ENCODE measurements around the gene MXI1. TPM values are rescaled to one million over a fixed set of nuclear protein-coding genes. Genes with fewer than 3 reads are reported as not detected.
A peak's percentile ranks its signal among the peaks of the same experiment; 100 is the strongest.

The MXI1 gene
- total RNA-seq, 1 donor, result 75.7 TPM

DNA sequence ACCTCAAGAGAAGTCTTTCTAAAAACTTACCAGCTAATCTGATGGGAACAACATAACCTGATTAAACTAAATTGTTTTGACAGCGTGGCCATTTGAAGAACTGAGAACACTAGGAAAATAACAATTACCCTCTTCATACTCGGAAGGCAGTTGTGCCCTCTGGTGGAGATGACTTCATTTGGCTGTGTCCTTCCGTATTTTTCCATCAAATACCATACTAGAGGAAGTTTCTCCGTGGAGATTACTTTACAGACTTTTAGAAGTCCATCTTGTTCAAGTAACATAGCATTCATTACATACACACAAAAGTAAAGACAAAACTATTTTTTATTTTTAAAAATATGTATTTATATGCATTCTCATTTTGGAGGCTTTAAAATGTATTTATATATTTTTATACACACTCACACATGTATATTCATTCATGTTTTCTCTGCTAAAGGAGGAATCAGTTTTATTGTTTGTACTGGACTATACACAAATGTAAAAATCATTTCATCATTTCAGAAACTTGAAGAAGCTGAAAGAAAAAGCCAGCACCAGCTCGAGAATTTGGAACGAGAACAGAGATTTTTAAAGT lies 72.1 kb downstream of the MXI1 start:
- H3K4me1 ChIP-seq (ENCODE audit: insufficient read depth, low read length), result peaks cover 5% of the 10 kb centered on the region
- H3K4me3 ChIP-seq (ENCODE audit: low read length), result no peak overlapping the region
- H3K9me3 ChIP-seq (ENCODE audit: low read depth, low read length), result no peaks in the 10 kb centered on the region
- no peaks in the 10 kb centered on the region for H3K27me3 ChIP-seq (ENCODE audit: insufficient read depth, low read length)

DNA sequence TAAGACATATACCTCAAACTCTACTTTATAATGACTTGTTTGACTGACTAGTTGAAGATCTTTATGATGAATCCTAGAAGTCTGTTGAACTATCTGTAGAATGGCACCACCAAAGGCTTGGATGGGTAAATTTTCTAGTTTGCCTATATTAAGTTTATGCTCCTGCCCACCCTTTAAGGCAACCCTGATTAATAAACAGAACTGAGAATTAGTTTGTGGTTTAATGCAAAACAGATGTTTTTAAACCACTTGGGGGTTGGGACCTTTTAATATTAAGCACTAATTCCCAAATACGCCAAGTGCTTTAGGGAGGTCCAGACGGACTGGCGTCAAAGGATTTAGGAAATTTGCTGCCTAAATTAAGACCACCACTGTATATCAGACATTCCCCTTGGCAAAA lies 76.9 kb downstream of the MXI1 start:
- Histone ChIP-seq H3K4me3 (ENCODE audit: low read length) (no peak overlapping the region), H3K27me3 (ENCODE audit: insufficient read depth, low read length) (no peaks in the 10 kb centered on the region), H3K4me1 (ENCODE audit: insufficient read depth, low read length) (peaks cover under 1% of the 10 kb centered on the region), H3K9me3 (ENCODE audit: low read depth, low read length) (no peaks in the 10 kb centered on the region)

DNA sequence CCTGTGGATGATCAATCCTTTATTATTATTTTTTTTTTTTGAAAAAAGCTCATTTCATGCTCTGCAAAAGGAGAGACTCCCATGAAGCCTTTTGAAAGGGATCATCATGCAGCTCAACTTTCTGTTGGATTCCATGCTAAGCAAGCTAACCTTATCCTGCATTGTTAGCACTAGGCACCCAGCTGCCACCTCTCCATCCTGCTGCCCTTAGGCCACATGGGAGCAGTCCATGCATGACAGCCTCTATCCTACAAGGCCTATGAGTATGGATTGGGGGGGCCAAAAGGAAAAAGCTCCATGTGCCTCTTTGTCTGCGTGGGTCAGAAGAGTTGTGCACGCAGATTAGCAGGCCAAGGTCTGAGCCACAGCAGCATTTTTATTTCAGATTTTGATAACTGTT lies 78.1 kb downstream of the MXI1 start:
- no peaks in the 10 kb centered on the region for H3K9me3 ChIP-seq (ENCODE audit: low read depth, low read length)
- no peaks in the 10 kb centered on the region for H3K27me3 ChIP-seq (ENCODE audit: insufficient read depth, low read length)
- H3K4me1 ChIP-seq (ENCODE audit: insufficient read depth, low read length), result no peaks in the 10 kb centered on the region
- no peak overlapping the region for H3K4me3 ChIP-seq (ENCODE audit: low read length)

DNA sequence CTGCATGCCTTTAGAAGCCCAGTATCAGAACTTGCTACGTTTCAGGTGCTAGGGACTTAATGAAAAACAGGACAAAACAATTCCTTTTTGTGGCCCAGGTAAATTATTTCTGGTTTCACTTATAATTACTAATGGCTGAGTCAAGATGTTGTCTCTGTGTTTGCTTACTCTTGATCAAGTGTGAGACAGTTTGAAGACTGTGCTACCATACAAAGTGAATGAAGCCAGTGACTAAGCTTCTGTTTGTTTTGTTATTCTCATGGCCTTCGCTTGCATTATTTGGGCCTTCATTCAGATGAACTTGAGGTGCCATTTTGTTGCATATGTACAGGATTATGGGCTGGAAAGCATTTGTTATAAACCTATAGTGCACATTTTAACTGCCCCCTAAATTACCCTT lies 79.4 kb downstream of the MXI1 start:
- Histone ChIP-seq H3K4me3 (ENCODE audit: low read length) (no peak overlapping the region), H3K9me3 (ENCODE audit: low read depth, low read length) (no peaks in the 10 kb centered on the region), H3K4me1 (ENCODE audit: insufficient read depth, low read length) (no peaks in the 10 kb centered on the region), H3K27me3 (ENCODE audit: insufficient read depth, low read length) (no peaks in the 10 kb centered on the region)

DNA sequence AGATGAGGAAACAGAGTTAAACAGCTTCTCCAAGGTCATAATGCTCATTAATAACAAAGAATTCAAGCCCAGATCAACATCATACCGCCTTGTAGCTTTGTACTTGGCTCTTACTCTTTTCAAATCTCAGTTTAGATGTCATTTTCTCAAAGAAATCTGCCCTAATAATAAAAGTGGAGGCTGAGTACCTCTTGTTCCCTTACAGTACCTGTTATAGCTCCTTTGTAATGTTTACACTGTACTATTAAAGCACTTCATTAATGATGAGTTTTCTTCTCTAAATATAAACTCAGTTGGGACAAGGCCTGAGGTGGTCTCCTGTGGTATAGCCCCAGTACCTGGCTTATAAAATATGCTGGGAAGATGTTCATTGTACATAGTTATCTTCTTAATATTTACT lies 89.6 kb downstream of the MXI1 start:
- H3K4me3 ChIP-seq (ENCODE audit: low read length), result no peak overlapping the region
- H3K9me3 ChIP-seq (ENCODE audit: low read depth, low read length), result no peaks in the 10 kb centered on the region
- no peaks in the 10 kb centered on the region for H3K27me3 ChIP-seq (ENCODE audit: insufficient read depth, low read length)
- H3K4me1 ChIP-seq (ENCODE audit: insufficient read depth, low read length), result peaks cover 11% of the 10 kb centered on the region

DNA sequence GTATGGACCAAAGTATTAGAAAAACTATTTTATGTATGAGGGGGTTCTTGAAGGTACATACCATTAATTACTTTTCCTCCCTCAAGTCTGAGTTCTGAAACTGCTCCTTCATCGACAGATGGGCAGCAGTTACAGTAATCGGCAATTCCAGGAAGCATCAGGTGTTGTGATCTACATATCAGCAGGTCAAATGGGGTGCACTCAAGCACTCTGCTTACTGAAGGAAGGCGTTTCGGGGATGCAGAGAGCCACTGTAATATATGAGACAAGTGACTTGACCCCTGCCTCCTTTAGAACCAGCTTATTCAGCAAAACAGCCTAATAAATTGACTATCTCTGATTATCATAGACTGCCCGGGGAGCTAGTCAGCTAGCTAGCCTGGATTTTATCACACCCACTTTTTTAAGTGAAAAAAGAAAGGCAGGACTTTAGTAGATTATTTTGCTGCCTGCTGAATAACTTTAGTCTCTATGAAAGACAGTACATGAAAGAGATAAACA lies 93.1 kb downstream of the MXI1 start:
- Histone ChIP-seq H3K4me3 (ENCODE audit: low read length) (no peak overlapping the region), H3K27me3 (ENCODE audit: insufficient read depth, low read length) (no peaks in the 10 kb centered on the region), H3K4me1 (ENCODE audit: insufficient read depth, low read length) (peaks cover 28% of the 10 kb centered on the region), H3K9me3 (ENCODE audit: low read depth, low read length) (no peaks in the 10 kb centered on the region)

DNA sequence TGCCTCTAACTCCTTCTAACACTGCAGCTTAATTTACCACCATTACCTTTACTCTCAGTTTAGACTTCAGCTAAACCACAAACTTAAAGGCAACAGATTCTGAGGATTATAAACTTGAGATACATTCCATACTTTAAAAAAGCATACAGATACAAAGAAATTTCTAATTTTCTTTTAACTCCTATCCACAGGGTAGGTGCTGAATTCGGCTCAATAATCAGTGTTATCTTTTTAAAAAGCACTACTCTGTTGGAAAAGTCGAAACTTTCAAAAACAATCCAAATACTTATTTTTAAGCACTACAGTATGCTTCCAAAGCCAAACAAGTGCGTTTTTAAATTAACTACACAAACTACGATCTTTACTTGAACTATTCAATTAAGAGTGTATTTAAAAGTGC lies 96.3 kb downstream of the MXI1 start:
- Histone ChIP-seq H3K27me3 (ENCODE audit: insufficient read depth, low read length) (no peaks in the 10 kb centered on the region), H3K4me1 (ENCODE audit: insufficient read depth, low read length) (peaks cover 34% of the 10 kb centered on the region), H3K9me3 (ENCODE audit: low read depth, low read length) (no peaks in the 10 kb centered on the region), H3K4me3 (ENCODE audit: low read length) (peak overlapping the region; percentile 86)

DNA sequence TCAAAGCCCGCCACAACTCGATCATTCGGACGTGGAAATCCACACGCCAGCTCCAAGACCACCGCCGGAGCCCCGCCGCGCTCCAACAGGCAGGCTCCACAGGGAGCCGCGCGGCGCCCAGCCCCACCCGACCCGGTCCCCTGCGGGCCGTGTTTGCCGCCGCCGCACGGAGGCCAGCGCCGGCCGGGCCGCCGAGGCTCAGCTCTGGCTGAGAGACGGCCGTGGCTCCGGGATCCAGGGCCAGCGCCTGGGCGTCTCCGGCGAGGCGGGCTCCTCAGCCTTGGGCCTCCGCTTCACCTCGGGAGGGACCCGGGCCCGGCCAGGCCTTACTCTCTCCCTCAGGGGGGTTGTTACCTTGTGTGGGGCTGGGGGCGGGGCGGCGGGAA lies 97.0 kb downstream of the MXI1 start:
- Histone ChIP-seq H3K27me3 (ENCODE audit: insufficient read depth, low read length) (no peaks in the 10 kb centered on the region), H3K9me3 (ENCODE audit: low read depth, low read length) (no peaks in the 10 kb centered on the region), H3K4me1 (ENCODE audit: insufficient read depth, low read length) (peaks cover 34% of the 10 kb centered on the region), H3K4me3 (ENCODE audit: low read length) (peak overlapping the region; percentile 86)

DNA sequence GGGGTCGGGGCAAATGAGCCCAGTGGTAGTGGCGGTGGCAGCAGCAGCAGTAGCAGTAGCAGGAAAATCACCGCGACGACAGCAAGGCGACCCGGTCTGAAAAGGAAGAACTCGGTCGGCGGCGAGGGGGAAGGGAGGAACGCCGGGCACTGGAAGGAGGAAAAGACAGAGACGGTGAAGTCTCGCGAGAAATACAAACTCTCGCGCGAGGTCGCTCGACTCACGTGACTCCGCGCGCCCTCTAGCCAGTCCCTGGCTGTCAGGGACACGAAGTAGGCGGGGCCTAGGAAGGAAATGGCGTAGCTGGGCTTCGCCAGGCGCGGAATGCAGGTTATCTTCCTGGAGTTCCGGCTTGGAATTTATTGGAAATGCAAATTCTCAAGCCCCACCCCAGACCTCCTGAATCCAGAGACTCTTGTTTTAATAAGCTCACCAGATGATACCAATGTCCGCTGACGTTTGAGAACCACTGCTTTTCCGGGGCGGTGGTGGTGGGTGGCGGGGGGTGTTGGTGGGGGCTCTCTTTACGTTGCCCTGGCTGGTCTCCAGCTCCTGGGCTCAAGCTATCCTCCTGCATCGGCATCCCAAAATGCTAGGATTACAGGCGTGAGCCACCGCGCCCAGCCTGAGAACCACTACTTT lies 97.5 kb downstream of the MXI1 start, which contains the start of gene SMNDC1:
SMNDC1 (minus strand) TSS at position 141 of the 642 bp plus-strand sequence. CDS start 1,333 bp downstream, outside the sequence.
- Histone ChIP-seq H3K27me3 (ENCODE audit: insufficient read depth, low read length) (no peaks in the 10 kb centered on the region), H3K4me1 (ENCODE audit: insufficient read depth, low read length) (peaks cover 34% of the 10 kb centered on the region), H3K9me3 (ENCODE audit: low read depth, low read length) (no peaks in the 10 kb centered on the region), H3K4me3 (ENCODE audit: low read length) (peak within 1 kb of the TSS; percentile 86)

DNA sequence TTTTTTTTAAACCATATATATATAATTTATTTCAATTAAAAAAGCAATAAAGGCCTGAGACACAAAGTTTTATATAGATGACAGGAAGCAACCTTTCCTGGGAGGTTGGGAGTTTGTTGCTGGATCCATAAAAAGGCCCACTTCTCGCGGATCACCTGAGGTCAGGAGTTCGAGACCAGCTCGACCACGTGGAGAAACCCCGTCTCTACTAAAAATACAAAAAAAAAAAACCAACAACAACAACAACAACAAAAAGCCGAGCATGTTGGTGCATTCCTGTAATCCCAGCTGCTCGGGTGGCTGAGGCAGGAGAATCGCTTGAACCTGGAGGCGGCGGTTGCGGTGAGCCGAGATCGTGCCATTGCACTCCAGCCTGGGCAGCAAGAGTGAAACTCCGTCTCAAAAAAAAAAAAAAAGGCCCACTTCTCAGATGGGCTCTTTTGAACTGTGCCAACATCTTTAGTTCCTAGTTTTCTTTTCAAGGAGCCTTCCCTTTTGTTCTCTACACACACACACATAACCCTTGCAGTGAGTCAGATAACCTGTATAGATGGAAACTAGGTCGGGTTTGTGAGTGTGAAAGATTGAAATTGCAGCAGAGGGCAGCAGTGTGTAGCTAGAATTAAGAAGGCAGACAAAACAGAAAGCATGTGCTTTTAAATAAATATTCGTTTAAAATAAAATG lies 98.5 kb downstream of the MXI1 start:
- Histone ChIP-seq H3K27me3 (ENCODE audit: insufficient read depth, low read length) (no peaks in the 10 kb centered on the region), H3K9me3 (ENCODE audit: low read depth, low read length) (no peaks in the 10 kb centered on the region), H3K4me3 (ENCODE audit: low read length) (no peak overlapping the region), H3K4me1 (ENCODE audit: insufficient read depth, low read length) (peaks cover 32% of the 10 kb centered on the region)

DNA sequence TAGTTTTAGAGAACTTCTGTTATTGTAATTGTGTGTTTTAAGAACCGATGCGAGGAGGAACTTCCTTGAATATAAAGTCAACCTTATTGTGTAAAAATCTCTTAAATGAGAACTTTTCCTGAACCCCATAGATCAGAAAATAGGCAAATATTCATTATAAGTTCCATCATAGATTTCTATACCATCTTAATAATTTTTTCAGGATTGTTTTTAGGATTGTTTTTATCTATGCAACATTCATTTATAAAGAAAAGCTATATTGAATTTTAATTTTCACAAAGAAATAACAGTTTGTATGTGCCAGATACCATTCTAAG lies 99.0 kb downstream of the MXI1 start:
- no peaks in the 10 kb centered on the region for H3K27me3 ChIP-seq (ENCODE audit: insufficient read depth, low read length)
- H3K4me1 ChIP-seq (ENCODE audit: insufficient read depth, low read length), result peaks cover 31% of the 10 kb centered on the region
- no peaks in the 10 kb centered on the region for H3K9me3 ChIP-seq (ENCODE audit: low read depth, low read length)
- H3K4me3 ChIP-seq (ENCODE audit: low read length), result no peak overlapping the region

DNA sequence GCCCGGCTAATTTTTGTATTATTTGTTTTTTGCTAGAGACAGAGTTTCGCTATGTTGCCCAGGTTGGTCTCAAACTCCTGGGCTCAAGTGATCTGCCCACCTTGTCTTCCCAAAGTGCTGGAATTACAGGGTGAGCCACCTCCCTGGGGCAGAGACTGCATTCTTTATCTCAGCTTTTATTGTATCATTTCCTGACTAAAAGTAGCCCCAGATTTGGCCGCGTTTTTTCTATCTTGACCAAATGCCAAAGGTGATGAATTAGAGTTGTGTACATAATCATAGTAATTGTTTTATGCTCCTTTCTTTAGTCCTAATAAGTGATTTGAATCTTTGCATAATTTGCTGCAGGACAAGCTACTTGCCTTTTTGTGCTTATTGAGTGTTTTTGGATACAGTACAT lies 100.4 kb downstream of the MXI1 start:
- Histone ChIP-seq H3K9me3 (ENCODE audit: low read depth, low read length) (no peaks in the 10 kb centered on the region), H3K4me3 (ENCODE audit: low read length) (no peak overlapping the region), H3K4me1 (ENCODE audit: insufficient read depth, low read length) (peaks cover 21% of the 10 kb centered on the region), H3K27me3 (ENCODE audit: insufficient read depth, low read length) (no peaks in the 10 kb centered on the region)

DNA sequence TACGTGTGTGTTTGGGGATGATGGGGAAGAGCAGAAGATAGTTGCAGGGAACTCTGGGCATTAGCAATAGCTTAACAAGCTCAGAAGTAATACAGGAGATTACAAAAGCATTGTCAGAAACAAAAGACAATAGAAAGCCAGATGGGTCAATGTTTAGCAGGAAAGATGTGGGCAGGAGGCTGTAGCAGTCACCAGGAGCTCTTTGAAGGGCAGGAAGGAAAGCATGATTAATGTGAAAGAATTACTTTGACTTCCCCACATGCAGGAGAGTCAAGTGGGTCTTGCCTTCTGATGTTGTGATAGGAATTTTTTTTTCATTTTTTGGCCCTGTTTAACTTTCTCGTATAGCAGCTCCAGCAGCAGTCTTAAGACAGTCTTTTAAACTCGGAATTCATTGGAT lies 103.3 kb downstream of the MXI1 start:
- H3K9me3 ChIP-seq (ENCODE audit: low read depth, low read length), result no peaks in the 10 kb centered on the region
- H3K4me1 ChIP-seq (ENCODE audit: insufficient read depth, low read length), result peaks cover 7% of the 10 kb centered on the region
- H3K4me3 ChIP-seq (ENCODE audit: low read length), result no peak overlapping the region
- no peaks in the 10 kb centered on the region for H3K27me3 ChIP-seq (ENCODE audit: insufficient read depth, low read length)

DNA sequence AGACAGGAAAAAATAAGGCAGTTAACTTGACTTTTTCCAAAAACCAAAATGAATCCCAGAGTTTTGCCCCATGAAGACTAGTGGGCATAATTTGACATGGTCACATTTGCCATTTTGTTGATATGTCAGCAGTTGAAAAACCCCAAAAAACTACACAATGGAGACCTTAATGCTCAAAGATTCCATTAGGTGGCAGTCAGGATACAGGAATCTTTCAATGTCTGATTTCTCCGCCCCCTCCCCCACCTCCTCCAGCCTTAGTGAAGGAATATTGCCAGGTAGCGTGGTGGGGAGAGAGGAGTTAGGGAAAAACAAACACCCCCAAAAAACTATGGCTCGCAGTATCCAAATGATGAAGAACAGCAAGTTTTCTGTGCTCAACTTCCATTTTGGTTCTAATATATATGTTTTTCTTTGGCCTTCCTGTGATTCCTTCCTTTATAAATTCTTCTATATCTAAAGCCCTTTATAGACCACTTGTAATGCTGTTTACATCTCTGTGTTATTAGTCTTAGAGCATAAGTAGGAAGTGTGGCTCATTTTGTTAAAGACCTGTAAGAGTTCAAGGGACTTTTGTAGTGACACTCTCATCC lies 104.0 kb downstream of the MXI1 start:
- Histone ChIP-seq H3K27me3 (ENCODE audit: insufficient read depth, low read length) (no peaks in the 10 kb centered on the region), H3K4me3 (ENCODE audit: low read length) (no peak overlapping the region), H3K9me3 (ENCODE audit: low read depth, low read length) (no peaks in the 10 kb centered on the region), H3K4me1 (ENCODE audit: insufficient read depth, low read length) (peaks cover 3% of the 10 kb centered on the region)

DNA sequence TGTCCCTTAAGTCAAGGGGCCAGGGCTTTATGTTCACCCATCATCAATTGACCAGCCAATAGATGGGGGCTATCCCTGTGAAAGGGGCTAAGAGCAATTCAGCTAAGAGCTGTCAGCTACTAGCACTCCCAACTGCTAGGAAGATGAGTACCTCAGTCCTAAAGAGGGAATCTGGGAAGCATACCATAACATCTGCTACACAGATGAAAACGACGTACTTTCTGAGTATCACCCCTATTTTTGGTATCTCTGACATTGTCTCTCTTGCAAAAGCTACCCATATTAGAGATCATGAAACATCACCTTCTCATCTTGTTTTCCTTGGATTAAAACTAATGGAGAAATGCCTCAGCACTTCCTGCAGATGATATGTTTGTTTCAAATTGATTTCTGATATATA lies 104.8 kb downstream of the MXI1 start:
- H3K4me1 ChIP-seq (ENCODE audit: insufficient read depth, low read length), result peaks cover 3% of the 10 kb centered on the region
- H3K4me3 ChIP-seq (ENCODE audit: low read length), result no peak overlapping the region
- H3K27me3 ChIP-seq (ENCODE audit: insufficient read depth, low read length), result no peaks in the 10 kb centered on the region
- no peaks in the 10 kb centered on the region for H3K9me3 ChIP-seq (ENCODE audit: low read depth, low read length)

Data from mononuclear cell (primary cell).